Heart left ventricle (tissue), 16 donors: Measurements from ENCODE around the gene INPPL1. TPM values are rescaled to one million over a fixed set of nuclear protein-coding genes. Genes with fewer than 3 reads are reported as not detected.
"Not testable (repeated sequence)": the region's sequence is repeated elsewhere in the genome, so short reads cannot be mapped to it uniquely, and the experiment has no call there.

Experiments
- ATAC-seq, 4 donors: fragments of 200-7000 bp; cut with Tn5 transposase; one replicate each; pipeline ENCODE4 v1.9.1; 2020 to 2022; ENCODE audit warnings: moderate library complexity in 4 of 4, mild to moderate bottlenecking in 3 of 4, moderate number of reproducible peaks in 1 of 4
- DNase-seq, 5 donors: peaks; one replicate each; pipeline ENCODE4 v3.0.0-alpha.2; 2020
- H3K27ac ChIP-seq, 12 donors: fragments of 200-600 bp; sonication (generic) in 4 of 12; one replicate each; pipeline versions ENCODE4 v1.5.0 to v1.8.0; 2016 to 2022; ENCODE audit warnings: mild to moderate bottlenecking in 2 of 12
- H3K27me3 ChIP-seq, 9 donors: fragments of 200-600 bp; sonication (generic) in 2 of 9; one replicate each; pipeline versions ENCODE4 v1.5.1 to v1.8.0; 2016 to 2022; ENCODE audit warnings: mild to moderate bottlenecking in 3 of 9
- H3K36me3 ChIP-seq, 9 donors: fragments of 200-600 bp; sonication (generic) in 2 of 9; one replicate each; pipeline versions ENCODE4 v1.5.0 to v1.8.0; 2018 to 2022; ENCODE audit warnings: mild to moderate bottlenecking in 2 of 9
- H3K4me1 ChIP-seq, 12 donors: fragments of 200-600 bp; sonication (generic) in 4 of 12; one replicate each; pipeline versions ENCODE4 v1.5.0 to v1.8.0; 2016 to 2022; ENCODE audit warnings: mild to moderate bottlenecking in 3 of 12
- H3K4me3 ChIP-seq, 12 donors: fragments of 200-600 bp; sonication (generic) in 4 of 12; one replicate each; pipeline versions ENCODE4 v1.5.0 to v1.8.0; 2017 to 2022; ENCODE audit warnings: mild to moderate bottlenecking in 9 of 12, moderate library complexity in 4 of 12
- H3K9me3 ChIP-seq, 12 donors: fragments of 200-600 bp; sonication (generic) in 4 of 12; one replicate each; pipeline versions ENCODE4 v1.5.0 to v1.8.0; 2016 to 2022; ENCODE audit warnings: mild to moderate bottlenecking in 1 of 12
- POLR2A ChIP-seq, 2 donors: fragments of 450-650 bp; IDR thresholded peaks; one replicate each; pipeline ENCODE4 v1.6.1; 2017; ENCODE audit warnings: antibody characterized with exemption in 2 of 2, mild to moderate bottlenecking in 2 of 2, moderate library complexity in 2 of 2
- WGBS, 4 donors: extraction: QIAGEN DNeasy Blood & Tissue Kit in 2 of 4; methylation state at CpG; one replicate each; pipeline versions ENCODE4 v1.1.5 to v1.1.7; 2013 to 2018; 5-methylcytosine and 5-hydroxymethylcytosine counted together
- intact Hi-C, 10 donors: fragments of 100-400 bp; cut with DNase I; formaldehyde crosslinking; loops; one replicate each; pipeline versions ENCODE4 v1.11.1 to v1.14.2; 2022
- polyA plus RNA-seq, 2 donors: library from polyadenylated mRNA; stranded (reverse); fragments of 200-250 nt; gene quantifications; one replicate each; pipeline ENCODE4 v1.2.3, GENCODE V29; 2013
- total RNA-seq, 9 donors: library from RNA; depleted of rRNA in 2 of 9; stranded (reverse); fragments of >200 nt in 2 of 9; fragmentation: NEBNext Ultra II Directional in 3 of 9; extraction: Animal tissue kit (Norgen Biotek cat#: 25700) in 3 of 9; gene quantifications; one replicate each; pipeline versions ENCODE4 v1.1.0 to v1.2.4, GENCODE V29; 2016 to 2023
- TF ChIP-seq, protein P1 (sequence below), 12 donors: fragments of 200-600 bp; sonication (generic) in 4 of 12; IDR thresholded peaks; one replicate each; pipeline versions ENCODE4 v1.5.0 to v1.8.0; 2018 to 2022; ENCODE audit warnings: antibody characterized with exemption in 12 of 12, mild to moderate bottlenecking in 5 of 12
- donor health status: ischemic (EF 13 %, LVEDD 7.1; RV severe dilation, severe dysfunction).
- donor health status: healthy with polysubstance abuse.
- donor health status: DM: no; HTN: yes; CAD: no.
- donor health status: DM: no; HTN: no; CAD: no.
- donor health status: ischemic (EF 25% LVEDD 6.9; RV normal size, moderate dysfunction).
- donor health status: ischemic (EF 25% LVEDD 5.7; RV mildly dilated, moderate dysfunction).
- donor health status: healthy.
- donor health status: DM: yes; HTN: yes; CAD: no.
- donor health status: ischemic (EF 35%, LVEDD 5.7; RV mildly dilated, moderate dysfunction).
- donor health status: nonischemic (EF 11% LVEDD 7.7; RV severe dilation, severe dysfunction).
- donor health status: DM: yes; HTN: yes; CAD: no.
- donor health status: PGD.
- donor health status: ischemic (EF 29% LVEDD 5.4; RV normal size, mild dysfunction).
- donor health status: nonischemic (EF 23%, LVEDD 6.1; RV moderate dilation, normal function).

INPPL1 gene
- total and polyA plus RNA-seq, 11 donors, result 73.2 to 146 (median 99.4) TPM

DNA sequence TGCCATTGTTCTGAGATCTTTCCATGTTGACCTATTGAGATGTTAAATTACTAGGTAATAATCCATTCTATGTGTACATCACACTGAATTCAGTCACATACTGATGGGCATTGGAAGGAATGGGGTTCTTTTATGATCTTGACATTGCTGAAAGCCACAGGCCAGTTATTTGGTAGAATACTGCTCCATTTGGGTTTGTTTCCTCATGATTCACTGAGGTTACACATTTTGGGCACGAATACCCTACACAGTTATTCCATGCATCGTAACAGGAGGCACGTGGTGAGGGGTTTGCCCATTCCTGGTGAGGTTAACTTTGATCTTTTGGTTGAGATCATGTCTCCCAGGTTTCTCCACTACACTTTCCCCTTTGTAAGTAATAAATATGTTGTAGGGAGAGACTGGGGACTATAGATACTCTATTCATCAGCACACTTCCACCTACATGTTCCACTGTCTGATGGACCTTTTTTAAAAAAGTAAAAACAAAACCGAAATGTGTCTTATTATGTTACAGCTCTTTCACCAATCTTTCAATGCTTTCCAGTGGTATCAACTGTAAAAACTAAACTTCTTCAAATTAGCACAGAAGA, 44.7 kb upstream of the INPPL1 start:
- ATAC-seq, result no peak

DNA sequence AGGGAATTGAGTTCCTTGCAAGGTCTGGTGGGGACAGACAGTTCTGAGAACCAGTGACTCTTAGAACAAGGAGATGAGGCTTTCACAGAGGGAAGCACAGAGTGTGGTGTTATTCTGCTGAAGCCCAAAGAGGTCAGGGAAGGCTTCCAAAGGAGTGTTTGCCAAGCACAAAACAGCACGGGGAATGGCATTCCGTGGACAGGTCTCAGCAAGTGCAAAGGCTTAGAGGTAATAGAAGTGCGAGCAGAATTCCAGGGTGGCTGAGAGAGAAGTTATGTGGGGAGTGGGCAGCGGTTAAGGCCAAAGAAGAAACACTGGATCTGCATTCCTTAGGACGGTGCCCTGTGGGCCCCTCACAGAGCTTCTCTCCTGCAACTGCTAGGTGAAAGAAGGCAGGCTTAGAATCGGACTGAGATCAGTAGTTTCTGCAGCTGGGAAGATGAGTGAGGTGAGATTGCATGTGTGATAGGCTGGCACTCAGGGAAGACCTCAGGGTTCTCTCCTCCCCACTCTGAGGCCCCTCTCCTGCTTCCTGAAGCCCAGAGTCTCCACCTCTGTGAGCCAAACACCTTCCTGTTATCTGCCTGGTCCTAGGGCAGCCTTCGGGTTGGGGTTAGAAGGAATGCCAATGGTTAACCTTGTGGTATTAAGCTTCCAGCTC, 43.5 kb upstream of the INPPL1 start:
- not testable (repeated sequence) for H3K4me1 ChIP-seq, H3K36me3 ChIP-seq, H3K27me3 ChIP-seq, H3K4me3 ChIP-seq, H3K9me3 ChIP-seq, DNase-seq, H3K27ac ChIP-seq
- intact Hi-C loops, result loop anchor here in 1 of 10 donors (5.0 kb wide), 1 partner anchor 204 kb away; no protein-coding TSS in a partner anchor
- 41 to 50% (median 46%) methylated on average over 6 to 7 of the region's 7 CpGs for whole genome bisulfite sequencing, 4 donors
- ATAC-seq, result peak in 3 of 4 donors; percentile 24 to 63 (median 33)

More for the DNA sequence above, 44.7 kb upstream of the INPPL1 start:
- no peak overlapping the region for H3K27ac ChIP-seq
- H3K4me3 ChIP-seq, result no peak overlapping the region
- TF ChIP-seq, protein P1, sequence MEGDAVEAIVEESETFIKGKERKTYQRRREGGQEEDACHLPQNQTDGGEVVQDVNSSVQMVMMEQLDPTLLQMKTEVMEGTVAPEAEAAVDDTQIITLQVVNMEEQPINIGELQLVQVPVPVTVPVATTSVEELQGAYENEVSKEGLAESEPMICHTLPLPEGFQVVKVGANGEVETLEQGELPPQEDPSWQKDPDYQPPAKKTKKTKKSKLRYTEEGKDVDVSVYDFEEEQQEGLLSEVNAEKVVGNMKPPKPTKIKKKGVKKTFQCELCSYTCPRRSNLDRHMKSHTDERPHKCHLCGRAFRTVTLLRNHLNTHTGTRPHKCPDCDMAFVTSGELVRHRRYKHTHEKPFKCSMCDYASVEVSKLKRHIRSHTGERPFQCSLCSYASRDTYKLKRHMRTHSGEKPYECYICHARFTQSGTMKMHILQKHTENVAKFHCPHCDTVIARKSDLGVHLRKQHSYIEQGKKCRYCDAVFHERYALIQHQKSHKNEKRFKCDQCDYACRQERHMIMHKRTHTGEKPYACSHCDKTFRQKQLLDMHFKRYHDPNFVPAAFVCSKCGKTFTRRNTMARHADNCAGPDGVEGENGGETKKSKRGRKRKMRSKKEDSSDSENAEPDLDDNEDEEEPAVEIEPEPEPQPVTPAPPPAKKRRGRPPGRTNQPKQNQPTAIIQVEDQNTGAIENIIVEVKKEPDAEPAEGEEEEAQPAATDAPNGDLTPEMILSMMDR (IDR thresholded peaks at IDR 0.05), result no peak
- no peak for TF ChIP-seq POLR2A (IDR thresholded peaks at IDR 0.05)
- 83 to 86% (median 85%) methylated on average over 4 of the region's 4 CpGs for WGBS, 4 donors
- no peaks in the 10 kb centered on the region for H3K27me3 ChIP-seq
- no peak for DNase-seq
- H3K9me3 ChIP-seq, result no peaks in the 10 kb centered on the region
- no peaks in the 10 kb centered on the region for H3K36me3 ChIP-seq
- intact Hi-C loops, result loop anchor here in 1 of 10 donors (5.0 kb wide), 1 partner anchor 203 kb away; no protein-coding TSS in a partner anchor
- no peaks in the 10 kb centered on the region for H3K4me1 ChIP-seq

DNA sequence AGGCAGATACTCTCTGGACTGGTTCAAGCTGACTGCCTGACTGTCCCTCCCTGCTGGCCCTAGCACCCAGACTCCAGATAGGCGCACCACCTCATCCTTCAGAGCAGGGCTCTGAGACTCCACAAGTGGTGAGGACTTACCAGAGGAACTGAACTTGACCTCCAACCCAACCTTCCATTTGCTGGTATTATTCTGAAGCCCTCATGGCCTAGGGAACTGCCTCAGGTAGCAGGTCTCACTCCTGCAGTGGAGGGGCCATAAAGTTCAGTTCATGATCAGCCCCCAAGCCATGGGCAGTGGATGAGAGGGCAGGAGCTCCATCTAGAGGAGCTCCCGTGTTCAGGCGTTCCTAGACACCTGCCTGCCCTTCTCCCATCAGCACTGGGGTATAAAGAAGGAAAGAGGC, 43.0 kb upstream of the INPPL1 start:
- WGBS, 4 donors, result 63 to 75% (median 66%) methylated on average over 3 of the region's 3 CpGs

DNA sequence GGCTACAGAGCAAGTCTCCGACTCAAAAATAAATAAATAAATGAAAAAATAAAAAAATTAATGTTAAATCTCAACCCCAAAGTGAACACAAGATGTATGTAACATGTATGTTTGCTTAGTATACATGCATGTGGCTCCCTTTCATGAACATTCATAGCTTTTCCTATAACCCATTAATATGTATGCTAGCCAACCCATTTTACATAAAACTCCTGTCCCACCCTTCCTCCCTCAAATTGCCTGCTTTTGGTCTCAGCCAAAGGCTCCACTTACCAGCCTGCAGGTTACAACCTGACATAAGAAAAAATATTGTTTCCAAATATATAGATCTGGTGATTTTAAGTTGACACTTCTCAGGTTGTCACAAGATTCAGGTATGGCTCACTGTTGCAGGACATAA, 36.3 kb upstream of the INPPL1 start:
- 88 to 100% (median 92%) methylated on average over 1 of the region's 1 CpG for WGBS, 4 donors
- TF ChIP-seq, protein P1 (IDR thresholded peaks at IDR 0.05), result no peak
- TF ChIP-seq POLR2A (IDR thresholded peaks at IDR 0.05), result no peak
- DNase-seq (no peak), ATAC-seq (no peak)
- intact Hi-C loops, result no loop called here
- Histone ChIP-seq H3K9me3 (no peaks in the 10 kb centered on the region), H3K27ac (no peak overlapping the region), H3K27me3 (no peaks in the 10 kb centered on the region), H3K4me3 (no peak overlapping the region), H3K36me3 (no peaks in the 10 kb centered on the region), H3K4me1 (peaks cover 0 to 9% (median 0%) of the 10 kb centered on the region in 12 donors)

More for the DNA sequence above, 43.0 kb upstream of the INPPL1 start:
- H3K36me3 ChIP-seq, H3K9me3 ChIP-seq, H3K27ac ChIP-seq, H3K4me1 ChIP-seq, DNase-seq, ATAC-seq, H3K4me3 ChIP-seq, H3K27me3 ChIP-seq: not testable (repeated sequence)
- intact Hi-C loops, result loop anchor here in 1 of 10 donors (5.0 kb wide), 1 partner anchor 204 kb away; no protein-coding TSS in a partner anchor

DNA sequence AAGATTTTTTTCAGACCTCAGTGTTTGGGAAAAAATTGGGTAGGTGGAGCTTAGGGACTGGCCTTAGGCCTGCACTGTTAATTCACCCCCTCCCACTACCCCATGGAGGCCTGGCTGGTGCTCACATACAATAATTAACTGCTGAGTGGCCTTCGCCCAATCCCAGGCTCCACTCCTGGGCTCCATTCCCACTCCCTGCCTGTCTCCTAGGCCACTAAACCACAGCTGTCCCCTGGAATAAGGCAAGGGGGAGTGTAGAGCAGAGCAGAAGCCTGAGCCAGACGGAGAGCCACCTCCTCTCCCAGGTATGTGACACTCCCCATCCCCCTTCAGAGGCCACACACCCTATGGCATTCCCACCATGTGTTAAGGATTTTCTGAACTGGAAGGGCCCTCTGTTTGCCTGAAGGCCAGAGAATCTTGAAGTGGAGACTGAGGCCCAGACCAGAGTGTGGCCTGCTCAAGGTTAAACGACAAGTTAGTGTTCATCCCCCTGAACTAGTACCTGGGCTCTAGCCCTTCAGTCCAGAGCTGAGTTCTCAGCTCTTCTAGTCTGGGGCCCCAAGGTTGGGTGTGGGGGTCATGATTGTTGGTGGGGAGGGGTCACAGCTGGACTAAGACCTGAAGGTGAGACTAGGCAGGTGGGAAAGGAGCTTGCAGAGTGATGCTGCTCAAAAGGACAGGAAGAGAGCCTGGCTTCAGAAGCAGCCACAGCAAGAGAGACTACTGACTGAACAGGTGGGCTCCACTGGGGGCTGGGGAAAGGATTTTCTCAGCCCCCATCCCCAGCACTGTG, 34.9 kb upstream of the INPPL1 start:
- TF ChIP-seq, protein P1 (IDR thresholded peaks at IDR 0.05), result no peak
- TF ChIP-seq POLR2A (IDR thresholded peaks at IDR 0.05), result no peak
- H3K27ac ChIP-seq, result no peak overlapping the region
- H3K9me3 ChIP-seq, result no peaks in the 10 kb centered on the region
- no peaks in the 10 kb centered on the region for H3K36me3 ChIP-seq
- 62 to 89% (median 72%) methylated on average over 3 of the region's 3 CpGs for WGBS, 4 donors
- peak; percentile 46 to 61 (median 50) for ATAC-seq
- no peaks in the 10 kb centered on the region for H3K27me3 ChIP-seq
- intact Hi-C loops, result no loop called here
- DNase-seq, result no peak
- H3K4me1 ChIP-seq, result peaks cover 0 to 9% (median 0%) of the 10 kb centered on the region in 12 donors
- H3K4me3 ChIP-seq, result no peak overlapping the region
